ENCODE results near the gene ATXN7L1. TPM values are rescaled to one million over a fixed set of nuclear protein-coding genes. Genes with fewer than 3 reads are reported as not detected.

ATXN7L1 gene
- total RNA-seq, 2 donors from 2014 or later: 1.7 to 3.2 TPM

DNA sequence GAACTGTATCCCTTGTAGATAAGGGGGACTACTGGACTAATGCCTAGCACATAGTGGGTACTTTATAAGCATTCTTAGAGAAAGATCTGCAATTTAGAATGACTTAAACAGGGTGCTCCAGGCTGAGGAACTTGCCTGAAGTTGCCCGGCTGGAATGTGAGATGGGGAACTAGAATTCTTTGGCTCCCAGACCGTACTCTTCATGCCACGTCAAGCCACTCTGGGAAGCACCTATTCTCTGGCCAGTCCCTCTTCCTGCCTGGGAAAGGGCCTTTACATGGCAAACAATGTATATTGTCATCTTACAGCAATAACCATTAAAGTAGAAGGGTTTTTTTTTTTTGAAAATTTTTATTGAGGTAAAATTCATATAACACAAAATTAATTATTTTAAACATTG lies 34.5 kb downstream of the ATXN7L1 start:
- no peak overlapping the region for H3K4me3 ChIP-seq
- DNase-seq (ENCODE audit: low spot score): no peak
- TF ChIP-seq CTCF (IDR thresholded peaks at IDR 0.05): no peak
- no peaks in the 10 kb centered on the region for H3K9me3 ChIP-seq
- no peaks in the 10 kb centered on the region for H3K27me3 ChIP-seq
- H3K27ac ChIP-seq: no peak overlapping the region
- no peaks in the 10 kb centered on the region for H3K36me3 ChIP-seq
- H3K4me1 ChIP-seq: peaks cover 0 to 11% of the 10 kb centered on the region in 2 donors

DNA sequence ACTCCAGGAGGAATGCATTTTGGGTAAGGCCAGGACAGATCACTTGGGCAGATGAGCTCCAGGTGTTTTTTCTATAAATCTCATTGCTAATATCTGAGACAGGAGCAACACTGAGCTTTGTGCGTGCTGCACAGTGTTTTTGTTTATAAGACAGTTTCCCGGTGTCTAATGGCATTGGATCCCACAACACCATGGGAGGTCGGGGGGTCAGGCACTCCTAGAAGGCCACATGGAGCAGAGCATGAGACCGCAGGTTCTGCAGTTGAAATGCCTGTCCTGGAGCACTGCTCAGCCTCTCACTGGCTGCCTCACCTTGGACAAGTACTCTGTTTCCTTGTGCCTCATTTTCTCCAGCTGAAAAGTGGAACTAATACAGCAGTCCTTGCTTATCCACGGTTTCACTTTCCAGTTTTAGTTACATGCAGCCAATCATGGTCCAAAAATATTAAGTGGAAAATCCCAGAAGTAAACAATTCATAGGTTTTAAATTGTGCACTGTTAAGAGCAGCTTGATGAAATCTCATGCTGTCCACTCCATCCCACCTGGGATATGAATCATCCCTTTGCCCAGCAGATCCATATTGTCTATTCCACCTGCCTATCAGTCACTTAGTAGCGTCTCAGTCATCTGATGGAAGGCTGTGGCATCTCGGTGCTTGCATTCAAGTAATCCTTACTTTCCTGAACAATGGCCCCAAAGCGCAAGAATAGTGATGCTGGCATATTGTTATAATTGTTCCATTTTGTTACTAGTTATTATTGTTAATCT lies 35.2 kb downstream of the ATXN7L1 start:
- H3K36me3 ChIP-seq: no peaks in the 10 kb centered on the region
- TF ChIP-seq CTCF (IDR thresholded peaks at IDR 0.05): no peak
- no peaks in the 10 kb centered on the region for H3K27me3 ChIP-seq
- H3K27ac ChIP-seq: no peak overlapping the region
- no peak for DNase-seq (ENCODE audit: low spot score)
- H3K4me3 ChIP-seq: no peak overlapping the region
- H3K4me1 ChIP-seq: peaks cover 0 to 11% of the 10 kb centered on the region in 2 donors
- H3K9me3 ChIP-seq: no peaks in the 10 kb centered on the region

DNA sequence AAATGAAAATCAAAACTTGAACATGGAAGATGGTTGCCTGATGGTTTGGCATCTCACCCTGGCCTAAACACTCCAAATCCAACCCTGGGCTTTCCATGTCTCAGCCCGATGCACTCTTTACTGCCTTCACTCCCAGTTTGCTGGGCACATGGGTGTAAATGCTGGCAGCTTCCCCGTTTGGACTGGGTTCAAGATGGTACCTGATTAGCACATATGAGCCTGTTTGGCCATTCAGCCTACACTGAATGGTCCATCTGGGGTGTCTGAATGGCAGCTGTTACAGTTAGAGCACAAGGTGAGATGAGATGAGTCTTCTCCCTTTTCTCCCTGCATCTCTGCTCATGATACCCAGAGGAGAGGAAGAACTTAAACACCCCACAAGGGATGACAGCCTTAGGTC lies 37.1 kb downstream of the ATXN7L1 start:
- Histone ChIP-seq H3K4me1 (peaks cover 0 to 11% of the 10 kb centered on the region in 2 donors), H3K27me3 (no peaks in the 10 kb centered on the region), H3K36me3 (no peaks in the 10 kb centered on the region), H3K4me3 (no peak overlapping the region), H3K27ac (no peak overlapping the region), H3K9me3 (no peaks in the 10 kb centered on the region)
- TF ChIP-seq CTCF (IDR thresholded peaks at IDR 0.05): no peak
- DNase-seq (ENCODE audit: low spot score): no peak

DNA sequence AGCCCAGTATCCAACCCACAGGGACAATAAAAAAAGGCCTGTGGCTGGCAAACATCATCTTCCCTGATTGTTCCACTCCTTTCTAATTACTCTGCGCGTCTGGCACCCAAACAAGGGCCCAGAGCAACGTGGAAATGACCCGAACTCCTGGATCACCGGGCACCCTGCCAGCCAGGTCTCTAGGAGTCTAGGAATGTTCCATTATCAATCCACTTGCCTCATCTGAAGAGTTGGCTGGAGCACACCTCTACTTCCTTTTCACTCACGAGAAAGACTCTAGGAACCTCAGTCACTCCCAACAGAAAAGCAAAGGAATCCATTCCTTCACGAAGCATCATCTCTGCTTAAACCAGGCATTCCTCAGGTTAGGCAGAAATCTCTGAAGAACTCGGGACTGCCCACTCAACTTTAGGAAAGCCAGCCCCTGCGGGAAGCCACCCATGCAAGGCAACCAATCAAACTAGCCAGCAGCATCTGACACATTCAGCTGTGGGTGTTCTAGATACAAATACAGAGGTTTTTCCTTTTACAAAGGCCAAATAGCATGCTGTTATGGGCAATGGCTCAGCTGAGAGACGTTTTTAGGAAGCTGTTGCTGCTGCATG lies 37.7 kb downstream of the ATXN7L1 start:
- H3K4me1 ChIP-seq: peaks cover 0 to 11% of the 10 kb centered on the region in 2 donors
- no peak overlapping the region for H3K27ac ChIP-seq
- no peaks in the 10 kb centered on the region for H3K9me3 ChIP-seq
- H3K36me3 ChIP-seq: no peaks in the 10 kb centered on the region
- TF ChIP-seq CTCF (IDR thresholded peaks at IDR 0.05): no peak
- DNase-seq (ENCODE audit: low spot score): no peak
- no peak overlapping the region for H3K4me3 ChIP-seq
- no peaks in the 10 kb centered on the region for H3K27me3 ChIP-seq

GRCh38 chr7:105837765-105838626 lies 38.4 kb downstream of the ATXN7L1 start:
- no peaks in the 10 kb centered on the region for H3K9me3 ChIP-seq
- no peak for TF ChIP-seq CTCF (IDR thresholded peaks at IDR 0.05)
- H3K27ac ChIP-seq: no peak overlapping the region
- H3K36me3 ChIP-seq: no peaks in the 10 kb centered on the region
- peaks cover 0 to 11% of the 10 kb centered on the region in 2 donors for H3K4me1 ChIP-seq
- H3K4me3 ChIP-seq: no peak overlapping the region
- H3K27me3 ChIP-seq: no peaks in the 10 kb centered on the region
- DNase-seq (ENCODE audit: low spot score): no peak

All from right atrium auricular region (tissue), 2 donors.